Esophagus squamous epithelium (tissue), 4 donors: ENCODE data around the gene DLG2.

Experiments
- POLR2A ChIP-seq, 4 donors: fragments of 450-650 bp; IDR thresholded peaks; one replicate each; pipeline ENCODE4 v1.6.1; 2017; ENCODE audit warnings: antibody characterized with exemption in 4 of 4, mild to moderate bottlenecking in 4 of 4, moderate library complexity in 3 of 4
- TF ChIP-seq, protein P1 (sequence below), 6 experiments: fragments of 450-650 bp in 4 of 6; fragments of 200-600 bp in 2 of 6; sonication (generic) in 2 of 6; IDR thresholded peaks; one replicate each; pipeline ENCODE4 v1.5.1; 2016 to 2019; ENCODE audit warnings: antibody characterized with exemption in 6 of 6, mild to moderate bottlenecking in 4 of 6, moderate library complexity in 4 of 6

DNA sequence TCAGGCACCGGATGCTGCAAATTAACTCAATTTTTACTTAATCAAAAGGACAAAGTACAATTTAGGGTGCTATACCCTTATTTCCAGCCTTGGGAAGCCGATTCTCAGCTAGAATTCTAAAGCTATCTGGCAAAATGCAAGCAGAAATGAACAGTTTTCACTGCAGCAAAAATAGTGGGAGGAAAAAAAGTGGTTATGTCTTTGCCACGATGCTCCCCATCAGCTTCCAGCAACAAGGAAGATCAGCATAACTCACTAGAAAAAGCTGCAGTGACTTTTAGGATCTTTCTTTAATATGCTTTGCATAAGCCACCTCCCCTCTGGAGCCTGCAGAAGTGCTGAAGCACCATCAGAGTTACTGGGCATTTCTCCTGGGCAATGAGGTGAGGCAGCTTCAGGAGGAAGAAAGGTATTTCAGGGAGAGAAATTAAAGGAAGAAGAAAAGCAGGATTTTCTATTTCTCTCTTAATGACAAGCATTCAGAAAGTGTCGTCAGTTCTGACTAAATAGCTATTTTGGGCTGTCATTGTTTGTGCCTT is 702.9 kb downstream of the DLG2 start:
- TF ChIP-seq, protein P1, sequence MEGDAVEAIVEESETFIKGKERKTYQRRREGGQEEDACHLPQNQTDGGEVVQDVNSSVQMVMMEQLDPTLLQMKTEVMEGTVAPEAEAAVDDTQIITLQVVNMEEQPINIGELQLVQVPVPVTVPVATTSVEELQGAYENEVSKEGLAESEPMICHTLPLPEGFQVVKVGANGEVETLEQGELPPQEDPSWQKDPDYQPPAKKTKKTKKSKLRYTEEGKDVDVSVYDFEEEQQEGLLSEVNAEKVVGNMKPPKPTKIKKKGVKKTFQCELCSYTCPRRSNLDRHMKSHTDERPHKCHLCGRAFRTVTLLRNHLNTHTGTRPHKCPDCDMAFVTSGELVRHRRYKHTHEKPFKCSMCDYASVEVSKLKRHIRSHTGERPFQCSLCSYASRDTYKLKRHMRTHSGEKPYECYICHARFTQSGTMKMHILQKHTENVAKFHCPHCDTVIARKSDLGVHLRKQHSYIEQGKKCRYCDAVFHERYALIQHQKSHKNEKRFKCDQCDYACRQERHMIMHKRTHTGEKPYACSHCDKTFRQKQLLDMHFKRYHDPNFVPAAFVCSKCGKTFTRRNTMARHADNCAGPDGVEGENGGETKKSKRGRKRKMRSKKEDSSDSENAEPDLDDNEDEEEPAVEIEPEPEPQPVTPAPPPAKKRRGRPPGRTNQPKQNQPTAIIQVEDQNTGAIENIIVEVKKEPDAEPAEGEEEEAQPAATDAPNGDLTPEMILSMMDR (IDR thresholded peaks at IDR 0.05): no peak
- TF ChIP-seq POLR2A (IDR thresholded peaks at IDR 0.05): no peak
